Endometrium (tissue), 2 donors: ENCODE data around the gene SLC35F2.
"Not testable (repeated sequence)": the region's sequence is repeated elsewhere in the genome, so short reads cannot be mapped to it uniquely, and the experiment has no call there.

Source experiments
- FAIRE-seq: peaks from 2 replicates; lab custom pipeline; 2012; peaks lifted over from hg19 to GRCh38; lab: Jason Lieb, UNC
- donor health status: control.
- donor health status: control.

SLC35F2 gene

GRCh38 chr11:107842412-107843100, 16.0 kb downstream of the SLC35F2 start:
- FAIRE-seq = no peak

DNA sequence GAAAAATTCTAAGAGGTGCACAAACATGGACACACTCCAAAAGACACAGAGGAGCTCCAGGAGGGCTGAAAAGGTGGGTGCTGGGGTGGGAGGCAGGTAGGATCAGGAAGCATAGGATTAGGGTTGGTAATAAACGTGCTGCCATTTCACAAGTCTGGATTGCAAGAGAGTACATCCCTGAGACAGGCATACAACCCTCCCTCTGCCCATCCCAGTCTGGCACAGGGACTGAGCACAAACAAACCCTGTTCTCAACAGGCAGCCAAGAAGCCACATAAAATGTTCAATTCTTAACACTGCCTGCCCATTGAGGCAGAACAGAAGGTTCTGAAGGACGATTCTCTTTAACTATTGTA, 18.5 kb downstream of the SLC35F2 start:
- FAIRE-seq = no peak

GRCh38 chr11:107836851-107837250, 21.7 kb downstream of the SLC35F2 start:
- no peak for FAIRE-seq

GRCh38 chr11:107834995-107835394, 23.6 kb downstream of the SLC35F2 start:
- no peak for FAIRE-seq

- not testable (repeated sequence) for FAIRE-seq
Measured at GRCh38 chr11:107833926-107834325, 24.7 kb downstream of the SLC35F2 start.

- no peak for FAIRE-seq
Measured at GRCh38 chr11:107830915-107831540, 27.6 kb downstream of the SLC35F2 start.

DNA sequence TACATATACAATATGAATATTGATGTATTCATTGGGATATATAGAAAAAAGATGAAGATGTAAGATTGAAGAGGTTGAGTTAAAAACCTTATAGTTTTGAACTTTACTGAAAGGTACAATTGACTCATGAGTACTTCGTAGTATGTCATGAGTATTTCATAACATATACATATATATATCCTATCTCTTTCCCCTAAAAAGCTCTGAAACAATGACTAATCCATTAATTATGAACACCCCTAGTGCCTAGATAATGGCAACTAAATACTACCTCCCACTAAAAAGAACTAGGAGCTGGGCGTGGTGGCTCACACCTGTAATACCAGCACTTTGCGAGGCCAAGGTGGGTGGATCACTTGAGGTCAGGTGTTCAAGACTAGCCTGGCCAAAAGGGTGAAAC, 31.5 kb downstream of the SLC35F2 start:
- FAIRE-seq = no peak

DNA sequence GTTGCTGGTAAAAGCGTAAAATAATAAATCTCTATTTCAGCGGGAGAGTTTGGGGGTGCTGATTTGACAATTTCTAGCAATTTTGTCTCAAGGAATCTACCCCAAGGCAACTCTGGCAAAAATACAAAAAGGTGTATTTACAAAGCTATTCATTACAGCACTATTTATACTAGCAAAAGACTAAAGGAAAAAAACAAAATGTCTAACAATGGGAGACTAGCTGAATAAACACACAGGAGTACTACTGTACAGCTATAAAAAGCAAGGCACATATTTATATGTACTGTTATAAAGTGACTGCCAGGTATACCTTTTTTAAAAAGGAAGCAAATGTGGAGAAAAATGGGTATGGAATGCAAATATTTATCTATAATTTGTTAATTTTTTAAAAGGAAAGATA, 32.7 kb downstream of the SLC35F2 start:
- FAIRE-seq = peak; percentile 23

- FAIRE-seq = no peak
Measured at GRCh38 chr11:107824668-107825369, 33.8 kb downstream of the SLC35F2 start.

GRCh38 chr11:107821199-107821927, 37.2 kb downstream of the SLC35F2 start:
- FAIRE-seq = no peak

DNA sequence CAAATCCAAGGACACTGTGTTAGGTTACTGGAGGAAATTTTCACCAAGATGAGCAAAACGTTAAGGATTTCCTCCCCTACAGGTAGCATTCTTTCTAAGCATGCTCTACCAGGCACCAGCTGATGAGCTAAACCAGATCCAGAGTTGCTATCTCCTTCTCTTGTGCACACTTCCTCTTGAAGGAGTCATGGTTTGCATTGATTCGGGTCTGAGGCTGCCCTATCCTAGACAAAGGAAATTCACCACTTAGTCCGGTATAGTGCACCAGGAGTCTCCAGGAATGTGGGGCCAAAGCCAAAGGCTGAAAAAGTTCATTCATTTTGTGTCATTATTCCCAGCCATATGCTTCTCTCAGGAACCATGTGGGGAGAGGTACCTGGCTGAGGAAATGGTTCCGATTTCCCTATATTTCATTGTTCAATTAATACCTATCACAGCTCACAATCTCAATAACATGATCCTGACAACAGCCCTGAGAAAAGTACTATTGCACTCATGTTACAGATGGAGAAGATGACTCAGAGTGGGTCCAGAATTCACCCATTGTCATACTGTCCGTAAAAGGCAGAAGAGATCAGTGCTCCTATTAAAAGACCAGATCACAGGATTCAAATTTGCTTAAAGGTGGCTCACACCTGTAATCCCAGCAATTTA, 39.1 kb downstream of the SLC35F2 start:
- FAIRE-seq = no peak

- no peak for FAIRE-seq
Measured at GRCh38 chr11:107818491-107818890, 40.1 kb downstream of the SLC35F2 start.

- no peak for FAIRE-seq
Measured at GRCh38 chr11:107816028-107816427, 42.6 kb downstream of the SLC35F2 start.

- no peak for FAIRE-seq
Measured at GRCh38 chr11:107810875-107811274, 47.7 kb downstream of the SLC35F2 start.

- no peak for FAIRE-seq
Measured at GRCh38 chr11:107808521-107808920, 50.1 kb downstream of the SLC35F2 start.

- FAIRE-seq = no peak
Measured at GRCh38 chr11:107804971-107805370, 53.6 kb downstream of the SLC35F2 start.

GRCh38 chr11:107804211-107804610, 54.4 kb downstream of the SLC35F2 start:
- no peak for FAIRE-seq

- no peak for FAIRE-seq
Measured at GRCh38 chr11:107801641-107802040, 56.9 kb downstream of the SLC35F2 start.

GRCh38 chr11:107799218-107799859, 59.2 kb downstream of the SLC35F2 start:
- FAIRE-seq = peak; percentile 59

DNA sequence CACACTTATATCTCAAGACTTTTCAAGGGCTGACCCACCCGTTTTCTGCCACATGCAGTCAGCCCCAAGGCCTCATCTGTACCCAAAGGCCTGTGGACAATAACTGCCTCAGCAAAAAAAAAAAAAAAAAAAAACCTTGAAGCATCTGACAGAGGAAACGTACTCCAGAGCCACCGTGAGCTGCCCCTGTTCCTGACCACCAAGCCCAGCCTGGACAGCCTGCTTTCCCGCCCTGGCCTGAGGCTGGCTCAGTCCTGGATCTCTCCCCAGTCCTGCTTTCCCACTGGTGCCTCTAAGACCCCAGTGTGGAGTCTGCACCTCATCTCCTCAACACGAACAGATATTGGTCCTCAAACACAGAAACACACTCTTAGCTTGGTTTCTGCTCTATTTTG, 66.5 kb downstream of the SLC35F2 start:
- no peak for FAIRE-seq

- no peak for FAIRE-seq
Measured at GRCh38 chr11:107791343-107792048, 67.1 kb downstream of the SLC35F2 start.
